ENCODE data around the gene EGFR.

- TF ChIP-seq CTCF (IDR thresholded peaks at IDR 0.05; ENCODE audit: extremely low read depth in 1 of 2, insufficient read depth in 1 of 2, low read depth in 1 of 2, low read length in 2 of 2) (no peak), POLR2A (IDR thresholded peaks at IDR 0.05; ENCODE audit: low read depth, low read length) (no peak), EZH2 (IDR thresholded peaks at IDR 0.05; ENCODE audit: borderline replicate concordance, low read depth, low read length, severe bottlenecking) (no peak)
Measured at GRCh38 chr7:55055479-55055878, 36.7 kb downstream of the EGFR start.

Data from endothelial cell of umbilical vein (primary cell).